Airway epithelial cell (primary cell): Measurements from ENCODE around the gene FBXO3. TPM values are rescaled to one million over a fixed set of nuclear protein-coding genes. Genes with fewer than 3 reads are reported as not detected.

Source experiments
- total RNA-seq: library from RNA; depleted of rRNA; stranded (reverse); fragments of >200 nt; gene quantifications from 2 replicates; pipeline ENCODE4 v1.2.3, GENCODE V29; 2015

FBXO3 gene
- total RNA-seq = 22.5 and 36.8 TPM in 2 replicates

GRCh38 chr11:33773987-33774735, at the start of gene FBXO3:
Gene FBXO3, minus strand, starts transcription at chr11:33774520. Its CDS starts 23 bp downstream, at chr11:33774497.

GRCh38 chr11:33736148-33736812, 38.0 kb downstream of the FBXO3 start, which contains the start of gene CD59:
Gene CD59, minus strand, starts transcription at chr11:33736423. Its CDS starts 13,978 bp downstream, at chr11:33722445.

GRCh38 chr11:33700502-33701271, 73.6 kb downstream of the FBXO3 start, which contains the start of gene C11orf91:
Gene C11orf91, minus strand, starts transcription at chr11:33700826. Its CDS starts 86 bp downstream, at chr11:33700740.

Other genes with a start within 250 kb of the FBXO3 start
- not detected in 2 replicates for gene C11orf91, start 73.7 kb downstream of the FBXO3 start, total RNA-seq
- 355 and 407 TPM in 2 replicates for gene CD59, start 38.1 kb downstream of the FBXO3 start, total RNA-seq
- gene LMO2, start 117.6 kb upstream of the FBXO3 start, total RNA-seq = 1.4 and 2.4 TPM in 2 replicates